CD1c-positive myeloid dendritic cell (primary cell): Measurements from ENCODE around the gene TMEM115.
A peak's percentile ranks its signal among the peaks of the same experiment; 100 is the strongest.

Experiments
- DNase-seq: peaks from one replicate; pipeline ENCODE4 v3.0.0-alpha.2; 2016; ENCODE audit errors: extremely low spot score

Gene TMEM115

DNA sequence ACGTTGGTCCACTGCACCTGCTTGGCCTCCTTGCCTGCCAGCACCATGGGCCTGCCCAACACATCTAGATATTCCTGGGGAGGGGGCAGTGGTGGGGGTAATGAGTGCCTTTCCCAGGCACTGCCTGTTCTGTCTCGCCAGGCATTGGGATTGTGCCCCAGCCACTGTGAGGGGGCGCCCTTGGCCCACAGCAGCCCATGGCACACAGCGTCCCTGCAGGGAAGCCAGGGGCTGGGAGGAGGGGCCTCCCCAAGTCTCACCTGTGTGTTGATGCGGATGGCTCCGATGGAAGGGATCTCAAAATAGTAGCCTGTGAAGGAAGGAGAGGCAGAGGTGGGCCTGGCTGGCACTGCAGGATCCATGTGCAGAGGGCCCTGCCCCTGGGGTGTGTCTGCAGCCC, 18.7 kb upstream of the TMEM115 start:
- no peak for DNase-seq

DNA sequence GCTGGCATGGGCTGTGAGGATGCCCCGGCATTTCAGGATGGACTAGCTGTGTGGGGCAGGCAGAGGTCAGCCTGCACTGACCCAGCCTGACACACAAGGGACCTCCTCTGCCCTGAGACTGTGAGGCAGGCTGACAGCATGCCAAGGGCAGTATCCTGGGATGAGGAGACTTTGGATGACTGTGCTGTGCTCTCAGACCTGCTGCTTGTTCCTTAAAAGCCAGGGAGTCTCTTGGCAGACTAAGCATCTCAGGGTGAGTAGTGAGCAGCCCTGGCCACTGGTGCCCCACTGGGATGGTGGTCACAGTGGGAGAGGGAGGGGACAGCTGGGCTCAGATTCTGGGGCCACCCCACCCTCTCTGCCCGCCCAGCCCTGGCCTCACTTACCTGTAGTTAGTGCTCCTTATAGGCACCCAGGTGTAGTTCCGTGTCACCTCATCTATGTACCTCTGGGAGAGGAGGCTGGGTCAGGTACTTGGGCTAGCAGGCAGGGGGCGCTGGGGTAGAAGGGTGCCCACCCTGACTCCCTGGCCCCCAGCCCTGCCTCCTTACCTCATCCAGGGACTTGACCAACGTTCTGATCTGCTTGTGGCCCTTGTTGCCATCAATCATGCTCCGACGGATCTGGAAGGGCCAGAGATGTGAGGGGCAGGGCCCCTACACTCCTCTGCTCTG, 16.1 kb upstream of the TMEM115 start:
- no peak for DNase-seq

DNA sequence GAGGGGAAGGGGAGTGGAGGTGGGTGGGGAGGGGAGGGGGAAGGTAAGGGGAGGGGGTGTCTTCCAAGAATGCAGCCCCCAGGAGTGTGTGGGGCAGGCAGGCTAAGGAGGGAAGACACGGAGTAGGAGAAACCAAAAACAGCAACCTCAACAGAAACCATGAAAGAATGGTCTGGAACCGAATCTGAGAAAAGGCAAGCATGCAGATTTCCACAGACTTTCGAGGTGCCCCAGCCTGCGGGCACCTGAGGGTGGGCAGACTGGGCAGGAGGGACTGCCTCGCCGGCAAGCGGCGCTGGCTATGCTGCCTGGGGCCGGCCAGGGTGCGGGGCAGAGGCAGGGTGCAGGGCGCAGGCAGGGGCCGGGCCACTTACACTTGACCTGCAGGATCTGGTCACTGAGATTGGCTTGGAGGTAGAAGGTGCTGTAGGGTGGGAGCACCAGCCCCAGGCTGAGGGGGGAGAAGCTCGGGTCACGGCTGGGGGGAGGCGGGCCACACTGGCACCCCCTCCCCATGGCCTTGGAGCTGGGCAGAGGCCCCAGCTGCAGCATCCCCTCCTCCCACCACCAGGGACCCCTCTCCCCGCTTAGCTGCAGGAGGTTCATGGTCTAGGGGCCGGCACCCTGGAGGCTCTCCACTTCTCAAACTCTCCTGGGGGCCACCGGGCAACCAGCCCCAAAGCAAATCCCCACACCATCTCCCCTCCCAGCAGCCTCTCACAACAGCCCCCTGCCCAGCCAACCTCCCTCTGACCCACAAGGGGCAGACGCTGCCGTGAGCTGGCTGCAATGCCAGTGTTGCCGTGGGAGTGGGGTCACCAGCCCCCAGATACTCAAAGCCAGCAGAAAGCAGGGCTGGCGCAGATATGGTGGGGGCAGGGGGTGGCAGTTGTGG, 15.3 kb upstream of the TMEM115 start:
- DNase-seq = no peak

DNA sequence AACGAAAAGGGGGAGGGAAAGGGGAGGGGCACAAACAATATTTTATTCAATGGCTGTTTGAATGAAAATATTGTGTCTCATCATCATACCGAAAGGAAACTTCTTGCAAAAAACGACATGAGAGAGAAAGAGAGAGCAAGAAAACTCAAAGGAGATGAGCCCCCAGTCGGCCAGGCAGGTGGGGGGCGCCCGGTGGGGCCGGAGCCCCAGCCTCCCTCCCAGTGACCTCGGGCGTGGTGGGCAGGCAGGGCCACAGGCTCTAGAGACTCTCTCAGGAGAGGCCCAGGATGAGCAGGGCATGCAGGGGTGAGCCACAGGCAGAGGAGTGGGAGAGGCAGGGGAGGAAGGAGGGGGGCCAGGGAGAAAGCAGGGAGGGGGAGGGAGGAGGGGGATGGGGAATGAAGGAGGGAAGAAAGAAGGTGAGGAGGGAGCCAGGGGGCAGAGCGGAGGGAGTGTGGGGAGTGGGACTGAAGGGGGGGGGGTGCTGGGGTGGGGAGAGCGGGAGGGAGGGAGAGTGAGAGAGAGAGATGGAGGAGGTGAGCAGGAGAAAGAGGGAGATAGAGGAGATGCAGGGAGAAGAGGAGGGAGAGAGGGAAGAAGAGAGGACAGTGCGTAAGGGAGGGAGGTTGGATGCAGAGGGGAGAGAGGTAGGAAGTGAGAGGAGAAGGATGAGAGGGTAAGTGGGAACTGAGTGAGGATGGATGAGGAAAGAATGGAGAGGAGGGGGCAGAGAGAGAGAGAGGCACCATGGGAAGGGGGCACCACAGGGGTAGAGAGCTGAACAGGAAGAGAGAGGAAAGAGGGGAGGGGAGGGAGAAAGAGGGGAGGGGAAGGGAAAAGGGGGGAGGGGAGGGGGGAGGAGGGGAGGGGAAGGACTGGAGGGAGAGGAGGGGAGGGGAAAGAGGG, 14.1 kb upstream of the TMEM115 start:
- DNase-seq = no peak

DNA sequence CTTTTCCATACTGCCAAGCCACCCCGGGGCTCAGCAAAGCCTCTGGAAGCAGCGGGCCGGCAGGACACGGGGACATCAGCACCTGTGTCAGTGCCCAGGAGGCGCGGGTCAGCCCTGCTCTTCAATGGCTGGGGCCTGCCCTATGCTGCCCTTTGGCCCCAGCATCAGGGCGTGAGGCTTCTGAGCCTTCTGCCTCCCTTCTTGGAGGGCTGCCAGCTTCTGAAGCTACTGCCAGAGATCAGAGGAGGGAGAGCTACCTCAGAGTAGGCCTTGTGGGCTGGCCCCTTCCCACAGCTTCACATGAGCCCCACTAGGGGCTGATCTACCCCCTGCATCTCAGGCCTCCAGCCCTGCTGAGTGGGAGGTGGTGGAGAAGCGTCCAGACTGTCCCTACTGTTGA, 13.0 kb upstream of the TMEM115 start:
- no peak for DNase-seq

DNA sequence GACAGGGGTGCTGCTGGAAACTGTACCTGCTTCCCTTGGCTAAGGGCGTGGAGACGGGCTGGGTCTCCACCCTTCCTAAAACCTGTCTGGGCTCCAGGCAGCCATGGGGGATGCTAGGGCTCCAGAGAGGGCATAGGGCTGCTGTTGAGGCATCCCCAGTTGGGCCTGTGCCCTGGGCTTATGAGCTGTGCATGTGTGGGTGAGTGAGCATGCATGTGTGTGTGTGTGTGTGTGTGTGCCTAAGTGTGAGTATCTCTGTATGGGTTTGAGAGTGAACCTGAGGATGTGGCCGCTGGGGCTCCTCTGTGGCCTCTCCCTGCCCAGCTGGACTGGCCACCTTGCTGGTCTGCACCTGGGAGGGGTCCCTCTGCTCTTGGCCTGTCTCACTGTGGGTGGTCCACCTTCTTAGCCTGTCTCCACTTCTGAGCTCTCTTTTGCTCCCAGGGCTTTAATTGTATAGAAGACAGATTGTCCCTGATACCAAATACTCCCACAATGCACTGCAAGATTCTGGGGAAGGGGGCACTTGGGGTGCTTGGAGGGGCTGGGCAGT, 11.9 kb upstream of the TMEM115 start:
- DNase-seq = no peak

DNA sequence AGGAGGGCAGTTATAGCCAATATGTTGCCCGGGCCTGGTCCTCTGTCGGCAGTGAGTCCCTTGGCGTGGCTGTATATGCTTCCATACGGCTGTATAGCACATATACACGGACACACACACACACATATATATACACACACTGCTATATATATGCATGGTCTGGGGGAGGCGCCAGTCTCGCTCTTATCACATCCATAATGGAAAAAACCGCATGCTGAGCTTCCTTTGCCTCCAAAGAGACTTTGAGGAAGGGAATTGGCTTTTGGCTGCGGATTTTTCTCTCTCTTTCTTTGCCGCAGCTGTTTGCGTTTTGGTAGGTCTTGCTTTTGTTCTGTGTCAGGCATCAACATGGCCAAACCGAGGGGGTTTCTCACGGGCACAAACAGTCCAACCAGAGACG, 11.3 kb upstream of the TMEM115 start:
- no peak for DNase-seq

DNA sequence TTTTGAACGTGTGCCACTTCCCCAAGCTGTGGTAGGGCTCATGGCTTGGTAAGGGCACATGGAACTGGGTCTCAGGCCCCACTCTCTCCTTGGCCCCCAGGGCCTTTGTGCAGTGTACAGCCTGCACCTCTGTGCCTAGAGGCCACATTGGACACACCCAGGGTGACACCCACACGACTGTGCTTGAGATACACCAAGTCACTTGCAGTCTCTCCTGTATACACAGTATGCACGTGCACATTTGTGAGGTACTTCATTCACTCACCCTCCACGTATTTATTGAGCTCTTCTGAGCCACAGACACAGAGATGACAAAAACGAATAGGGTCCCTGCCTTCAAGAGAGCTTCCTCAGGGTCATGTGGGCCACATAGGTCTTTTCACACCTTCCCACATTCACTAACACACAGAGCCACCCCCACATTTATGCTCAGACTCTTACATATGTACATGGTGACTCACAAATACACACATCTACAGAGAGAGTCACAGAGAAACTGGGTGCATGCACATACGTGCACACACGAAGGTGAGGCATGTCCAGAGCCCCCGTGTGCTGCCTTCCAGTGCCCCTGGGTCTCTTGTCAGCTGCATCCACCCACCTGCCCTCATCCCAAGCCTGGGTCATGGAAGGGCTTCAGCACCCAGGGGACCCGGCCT, 9.8 kb upstream of the TMEM115 start:
- no peak for DNase-seq

DNA sequence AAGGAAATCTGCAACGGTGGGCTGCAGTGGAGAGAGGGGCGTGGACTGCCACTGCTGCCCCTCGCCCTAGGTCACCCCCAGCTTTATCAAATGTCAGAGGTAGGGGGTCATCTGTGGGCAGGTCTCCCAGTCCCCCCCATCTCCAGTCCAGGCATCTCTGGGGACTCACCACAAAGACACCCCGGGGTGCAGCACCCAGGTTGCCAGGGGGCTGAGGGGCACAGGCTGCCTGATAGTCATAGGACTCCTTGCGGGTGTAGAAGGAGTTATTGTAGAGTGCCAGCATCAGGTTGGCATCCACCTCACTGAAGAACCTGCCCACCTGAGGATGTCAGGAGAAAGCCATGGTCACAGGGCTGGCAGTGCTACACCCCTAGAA, 6.5 kb upstream of the TMEM115 start:
- DNase-seq = no peak

DNA sequence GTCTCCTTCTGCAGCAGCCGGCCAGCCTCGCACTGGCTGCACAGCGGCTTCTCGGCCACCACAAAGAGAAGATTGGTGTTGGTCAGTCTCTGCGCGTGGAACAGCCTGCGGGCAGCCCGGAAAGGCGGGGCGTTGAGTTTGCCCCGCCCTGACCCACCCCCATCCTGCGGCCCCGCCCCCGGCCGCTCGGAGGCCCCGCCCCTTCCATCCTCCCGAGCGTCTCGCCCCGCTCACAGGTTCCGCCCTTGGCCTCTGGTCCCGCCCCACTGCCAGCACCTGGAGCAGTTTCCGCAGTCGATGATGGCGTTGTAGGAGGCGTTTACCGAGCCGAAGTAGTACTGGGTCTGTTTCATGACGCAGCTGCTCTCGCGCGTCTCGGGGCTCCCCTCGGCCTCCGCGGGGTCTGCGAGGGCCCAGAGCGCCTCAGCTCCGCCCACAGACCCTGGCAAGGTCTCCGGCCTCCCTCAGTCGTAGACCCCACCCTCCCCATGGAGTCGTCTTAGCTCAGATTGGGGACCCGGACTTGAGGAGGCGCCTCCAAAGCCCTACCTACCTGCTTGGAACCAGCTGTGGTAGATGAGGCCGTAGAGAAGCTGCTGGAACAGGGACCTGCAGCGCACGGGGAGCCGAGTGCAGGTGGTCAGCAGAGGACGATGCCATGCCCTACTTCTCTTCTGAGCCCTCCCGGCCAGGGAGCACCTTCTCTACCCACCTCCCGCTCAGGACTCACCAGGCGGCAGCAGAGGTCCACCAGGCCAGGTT, 5.9 kb upstream of the TMEM115 start:
- peak; percentile 88 for DNase-seq

DNA sequence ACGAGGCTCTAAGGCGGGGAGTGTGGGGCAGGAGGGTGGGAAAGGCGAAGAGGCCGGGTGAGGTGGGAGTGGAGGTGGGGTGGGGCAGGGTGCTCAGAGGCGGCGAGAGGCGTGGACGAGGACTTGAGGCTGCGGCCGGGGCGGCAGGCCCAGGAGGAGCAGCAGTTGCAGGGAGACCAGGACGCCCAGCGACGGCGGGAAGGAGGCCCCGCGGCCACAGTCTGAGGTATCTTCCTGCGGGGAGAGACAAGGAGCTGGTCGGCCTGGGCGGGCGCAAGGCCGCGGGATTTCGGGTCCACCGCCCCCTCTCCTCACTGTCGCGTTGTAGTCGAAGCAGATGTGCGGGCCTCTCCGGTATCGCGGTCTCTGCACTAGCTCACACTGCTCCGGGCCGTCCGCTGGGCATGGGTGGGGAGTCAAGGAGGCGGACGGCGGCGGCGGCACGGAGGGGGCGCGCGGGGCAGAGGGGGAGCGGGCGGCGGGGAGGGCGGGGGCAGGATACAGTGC, 5.3 kb upstream of the TMEM115 start:
- DNase-seq = no peak

DNA sequence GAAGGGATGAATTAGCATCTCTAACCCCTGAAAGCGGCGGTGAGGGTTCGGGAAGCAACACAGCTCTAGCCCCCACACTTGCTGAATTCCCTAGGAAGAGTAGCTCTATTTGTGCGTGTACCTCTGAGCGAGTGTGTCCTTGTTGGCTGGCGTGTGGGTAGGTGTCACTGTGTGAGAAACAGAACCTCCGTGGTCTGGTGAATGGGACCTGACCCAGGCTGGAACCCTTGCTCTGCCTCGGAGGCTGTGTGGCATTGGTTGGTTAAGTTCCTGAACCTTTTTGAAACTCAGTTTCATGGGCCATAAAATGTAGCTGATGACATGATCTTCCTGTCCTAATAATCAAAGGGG, 414 bp upstream of the TMEM115 start:
- DNase-seq = no peak

DNA sequence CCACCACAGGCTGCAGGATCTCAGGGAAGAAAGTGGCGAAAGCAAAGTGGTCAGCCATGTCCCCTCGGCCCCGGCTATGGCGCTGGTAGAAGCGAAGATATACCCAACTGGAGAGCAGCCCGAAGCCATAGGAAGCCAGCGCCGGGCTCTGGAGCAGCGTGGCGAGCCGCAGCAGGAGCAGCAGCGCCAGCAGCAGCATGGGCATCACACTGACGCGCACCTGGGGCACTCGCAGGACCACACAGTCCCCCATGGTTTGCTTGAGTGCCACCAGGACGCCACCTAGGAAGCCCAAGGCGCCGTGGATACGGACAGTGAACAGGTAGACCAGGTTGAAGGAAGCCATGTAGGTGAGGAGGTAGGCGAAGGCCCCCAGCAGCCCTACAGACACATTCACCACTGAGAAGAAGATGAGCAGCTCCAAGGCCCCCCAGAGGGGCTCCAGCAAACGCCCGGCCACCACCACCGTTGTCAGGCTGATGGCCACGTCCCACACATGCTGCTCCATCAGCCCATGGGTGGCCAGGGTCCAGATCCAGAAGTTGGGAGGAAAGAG, 888 bp downstream of the TMEM115 start:
- no peak for DNase-seq

DNA sequence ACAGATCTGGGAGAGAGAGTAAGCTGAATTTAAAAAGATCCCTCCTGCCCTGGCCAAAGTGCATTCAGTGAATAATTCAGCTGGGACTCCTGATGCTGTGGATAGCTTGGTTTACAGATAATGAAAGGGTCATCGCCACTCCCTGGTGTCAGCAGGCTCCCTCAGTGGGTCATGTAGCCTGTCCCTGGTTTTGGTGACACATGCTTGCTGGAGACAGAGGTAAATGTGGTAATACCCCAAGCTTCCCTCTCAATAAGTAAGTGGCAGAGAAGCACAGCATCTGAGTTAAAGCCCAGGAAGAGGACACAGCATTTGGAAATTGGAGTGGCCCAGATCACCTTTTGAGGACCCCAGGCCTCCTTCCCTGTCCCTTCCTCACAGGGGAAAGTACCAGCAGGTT, 1.8 kb downstream of the TMEM115 start:
- no peak for DNase-seq

DNA sequence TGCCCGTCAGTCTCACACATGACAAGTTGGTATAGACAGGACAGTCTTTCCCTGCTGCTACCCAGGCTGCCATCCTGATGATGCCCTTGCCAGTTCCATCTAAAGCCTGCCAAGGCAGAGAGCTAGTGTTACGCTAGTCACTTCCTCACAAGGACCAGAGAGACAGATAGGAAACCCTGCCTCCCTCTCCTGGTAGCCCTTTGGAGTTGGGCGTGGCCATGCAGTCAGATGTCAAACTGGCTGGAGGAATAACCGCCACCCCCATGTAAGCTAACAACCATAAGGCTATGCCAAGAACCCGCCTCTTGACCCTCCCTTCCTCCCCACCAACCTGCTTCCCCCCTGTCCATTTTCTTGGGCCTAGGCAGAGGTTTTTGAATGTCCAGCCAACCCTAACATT, 2.8 kb downstream of the TMEM115 start:
- peak; percentile 48 for DNase-seq

DNA sequence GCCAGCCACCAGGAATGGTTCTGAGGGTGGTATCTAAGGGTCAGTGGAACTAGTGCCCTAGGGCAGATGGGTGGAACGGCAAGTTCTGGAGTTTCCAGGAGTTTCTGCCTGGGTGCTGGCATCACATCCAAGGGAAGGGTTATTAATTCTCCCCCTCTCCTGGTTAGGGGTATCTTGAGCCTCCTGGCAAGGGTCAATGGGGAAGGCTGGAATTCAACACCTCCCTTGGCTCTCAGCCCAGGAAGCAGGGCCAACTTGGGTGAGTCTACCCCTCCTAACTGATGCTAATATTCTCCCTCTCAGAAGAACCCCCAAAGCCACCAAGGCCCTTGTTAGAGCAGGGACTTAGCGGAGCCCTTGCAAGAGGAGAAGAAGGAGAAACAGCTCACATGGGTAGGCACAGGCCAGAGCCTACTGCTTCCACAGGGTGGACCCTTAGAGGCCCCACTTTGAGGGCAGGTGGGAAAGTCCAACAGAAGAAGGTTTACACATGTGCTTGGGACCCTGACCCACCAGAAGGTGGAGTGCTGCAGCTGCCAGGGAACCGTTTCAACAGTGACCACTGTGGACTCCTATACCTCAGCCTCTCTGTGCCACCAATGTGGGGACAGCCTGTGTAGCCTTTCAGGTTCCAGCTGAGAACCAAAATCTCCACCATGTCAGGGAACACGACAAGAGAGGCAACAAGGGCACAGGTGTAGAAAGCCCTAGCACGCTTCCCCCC, 3.3 kb downstream of the TMEM115 start:
- no peak for DNase-seq

DNA sequence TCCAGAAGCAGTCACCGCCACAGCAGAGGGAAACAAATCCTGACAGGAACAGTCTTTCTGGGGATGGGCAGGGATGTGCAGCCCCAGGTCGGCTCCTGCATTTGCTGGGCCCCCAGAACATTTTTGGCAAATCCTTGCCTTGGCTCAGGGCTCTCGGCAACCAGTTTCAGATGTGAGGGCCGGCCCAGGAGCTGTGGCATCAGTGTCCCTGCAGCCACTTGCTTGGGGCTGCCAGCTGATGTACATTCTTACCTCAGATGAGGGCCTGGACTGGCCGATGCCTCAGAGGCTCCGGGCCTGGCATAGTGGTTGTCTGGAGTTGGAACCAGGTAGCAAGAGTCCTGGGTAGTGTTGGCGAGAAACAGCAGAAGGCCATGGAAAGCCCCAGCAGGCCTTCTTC, 4.5 kb downstream of the TMEM115 start:
- DNase-seq = no peak

DNA sequence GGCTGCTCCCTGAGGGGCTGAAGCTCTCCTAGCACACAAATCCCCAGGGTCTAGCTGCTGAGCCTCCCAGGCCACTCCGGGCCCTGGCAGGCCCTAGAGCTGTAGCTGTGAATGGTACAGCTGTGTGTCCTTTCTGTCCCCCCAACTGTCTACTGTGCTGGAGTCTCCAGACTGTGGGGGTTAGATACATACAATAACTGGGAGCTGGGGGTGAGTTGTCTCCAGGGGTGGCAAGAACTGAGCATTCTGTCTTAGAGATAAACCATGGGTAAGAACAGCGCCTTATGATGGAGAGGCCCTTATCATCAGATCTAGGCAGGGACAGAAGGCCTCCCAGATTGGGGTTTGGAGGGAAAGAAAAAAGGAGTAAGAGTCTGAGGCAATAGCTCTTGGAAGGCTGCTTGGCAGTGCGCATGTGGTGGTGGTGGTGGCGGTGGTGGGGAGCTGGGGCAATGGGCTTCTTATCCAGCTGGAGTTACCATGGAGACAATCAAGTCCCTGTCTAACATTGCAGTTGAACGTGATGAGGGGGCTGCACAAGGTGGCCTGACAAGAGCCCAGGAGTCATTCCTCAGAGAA, 5.0 kb downstream of the TMEM115 start:
- no peak for DNase-seq
